Neural progenitor cell (in vitro differentiated cells): Measurements from ENCODE around the gene FBN3. TPM values are rescaled to one million over a fixed set of nuclear protein-coding genes. Genes with fewer than 3 reads are reported as not detected.
"Not testable (repeated sequence)": the region's sequence is repeated elsewhere in the genome, so short reads cannot be mapped to it uniquely, and the experiment has no call there.

ENCODE experiments used
- DNase-seq: peaks from one replicate; pipeline ENCODE4 v3.0.0-alpha.2; 2016; ENCODE audit warnings: low spot score
- H2AFZ ChIP-seq: fragments of 200-600 bp; sonication (generic); replicated peaks from 2 replicates; pipeline ENCODE4 v1.6.1; 2016; ENCODE audit warnings: antibody characterized with exemption
- H3F3A ChIP-seq: fragments of 200-600 bp; sonication (generic); 2 replicates; pipeline ENCODE4 v1.6.1; 2016; ENCODE audit warnings: antibody characterized with exemption, low read depth
- H3K27ac ChIP-seq: fragments of 200-600 bp; sonication (generic); 2 replicates; pipeline ENCODE4 v1.5.1; 2016; ENCODE audit warnings: mild to moderate bottlenecking
- H3K27me3 ChIP-seq: fragments of 200-600 bp; sonication (generic); 2 replicates; pipeline ENCODE4 v1.6.1; 2016; ENCODE audit warnings: mild to moderate bottlenecking, moderate library complexity
- H3K36me3 ChIP-seq: fragments of 200-600 bp; sonication (generic); 2 replicates; pipeline ENCODE4 v1.5.1; 2016
- H3K4me1 ChIP-seq: fragments of 200-600 bp; sonication (generic); 2 replicates; pipeline ENCODE4 v1.6.1; 2016; ENCODE audit warnings: mixed run types
- H3K4me2 ChIP-seq: fragments of 200-600 bp; sonication (generic); 2 replicates; pipeline ENCODE4 v1.6.1; 2016
- H3K4me3 ChIP-seq: fragments of 200-600 bp; sonication (generic); 2 replicates; pipeline ENCODE4 v1.5.1; 2016
- H3K79me2 ChIP-seq: fragments of 200-600 bp; sonication (generic); 2 replicates; pipeline ENCODE4 v1.6.1; 2016; ENCODE audit warnings: low read depth
- H3K9ac ChIP-seq: fragments of 200-600 bp; sonication (generic); 2 replicates; pipeline ENCODE4 v1.6.1; 2016
- H3K9me3 ChIP-seq: fragments of 200-600 bp; sonication (generic); 2 replicates; pipeline ENCODE4 v1.5.1; 2016; ENCODE audit warnings: low read depth
- H4K20me1 ChIP-seq: fragments of 200-600 bp; sonication (generic); 2 replicates; pipeline ENCODE4 v1.6.1; 2016; ENCODE audit warnings: low read depth
- H3K27ac Mint-ChIP-seq: 3 replicates; pipeline ENCODE4 v1.8.0; 2021; ENCODE audit warnings: mixed read lengths
- H3K27me3 Mint-ChIP-seq: 2 replicates; pipeline ENCODE4 v1.8.0; 2022; ENCODE audit warnings: low read depth, mild to moderate bottlenecking, inconsistent platforms, moderate library complexity, mixed read lengths; ENCODE audit not compliant: insufficient read depth
- H3K36me3 Mint-ChIP-seq: 3 replicates; pipeline ENCODE4 v1.8.0; 2021; ENCODE audit warnings: mixed read lengths
- H3K4me1 Mint-ChIP-seq: 3 replicates; pipeline ENCODE4 v1.8.0; 2021; ENCODE audit warnings: mixed read lengths
- H3K4me3 Mint-ChIP-seq: 3 replicates; pipeline ENCODE4 v1.8.0; 2021; ENCODE audit warnings: mild to moderate bottlenecking, moderate library complexity, mixed read lengths
- H3K9me3 Mint-ChIP-seq: 3 replicates; pipeline ENCODE4 v1.8.0; 2020; ENCODE audit warnings: mixed read lengths
- EZH2 ChIP-seq: fragments of 200-600 bp; sonication (generic); IDR thresholded peaks from 2 replicates; pipeline ENCODE4 v1.6.1; 2017; ENCODE audit warnings: antibody characterized with exemption, mild to moderate bottlenecking, moderate library complexity
- EZH2phosphoT487 ChIP-seq: fragments of 200-600 bp; sonication (generic); IDR thresholded peaks from 2 replicates; pipeline ENCODE4 v1.6.1; 2017; ENCODE audit warnings: antibody characterized with exemption
- total RNA-seq: library from RNA; depleted of rRNA; stranded (reverse); fragments of >200 nt; gene quantifications from 2 replicates; pipeline ENCODE4 v1.2.3, GENCODE V29; 2015; ENCODE audit warnings: low replicate concordance
- TF ChIP-seq, protein P1 (sequence below): fragments of 200-600 bp; sonication (generic); IDR thresholded peaks from 2 replicates; pipeline ENCODE4 v1.5.1; 2017; ENCODE audit warnings: antibody characterized with exemption, mild to moderate bottlenecking

Gene FBN3
- total RNA-seq, 1 donor from 2014 or later = 23.0 TPM

DNA sequence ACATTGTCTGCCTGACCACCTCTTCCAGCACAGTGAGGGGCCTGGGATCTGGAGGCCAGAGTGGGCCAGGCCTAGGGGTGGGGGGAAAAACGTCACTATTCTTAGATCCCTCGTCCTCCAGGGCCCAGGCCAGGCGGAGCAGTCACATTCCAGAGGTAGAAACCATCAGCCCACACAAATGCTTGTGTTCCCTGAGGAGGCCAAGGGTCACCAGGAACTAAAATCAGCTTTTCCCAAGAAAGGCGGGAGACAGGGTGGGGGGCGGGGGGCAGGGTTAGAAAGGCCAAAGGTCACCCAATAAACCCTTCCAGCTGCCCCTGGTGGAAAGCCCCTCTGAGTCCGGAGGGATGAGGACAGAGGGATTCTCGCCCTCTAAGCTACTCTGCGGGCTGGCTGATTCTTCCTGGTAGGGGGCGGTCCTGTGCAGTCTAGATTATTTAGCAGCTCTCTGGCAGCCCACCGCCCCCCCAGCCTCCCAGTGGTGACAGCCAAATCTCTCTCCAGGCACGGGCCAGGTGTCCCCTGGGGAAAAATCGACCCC lies 120.4 kb downstream of the FBN3 start:
- Histone ChIP-seq H3K9me3 (no peaks in the 10 kb centered on the region), H3K36me3 (no peaks in the 10 kb centered on the region), H3K4me2 (peak overlapping the region; percentile 61), H4K20me1 (no peaks in the 10 kb centered on the region), H3K4me3 (no peak overlapping the region), H2AFZ (no peak overlapping the region), H3F3A (peaks cover 52% of the 10 kb centered on the region), H3K27me3 (no peaks in the 10 kb centered on the region), H3K79me2 (no peaks in the 10 kb centered on the region), H3K27ac (peak overlapping the region; percentile 99), H3K9ac (no peak overlapping the region), H3K4me1 (peaks cover 53% of the 10 kb centered on the region)
- DNase-seq = peak; percentile 98
- Mint-ChIP-seq H3K9me3 (no peaks in the 10 kb centered on the region), H3K4me3 (peak overlapping the region; percentile 76), H3K36me3 (no peaks in the 10 kb centered on the region), H3K27ac (peak overlapping the region; percentile 91), H3K27me3 (no peaks in the 10 kb centered on the region), H3K4me1 (peaks cover 30% of the 10 kb centered on the region)
- TF ChIP-seq, protein P1, sequence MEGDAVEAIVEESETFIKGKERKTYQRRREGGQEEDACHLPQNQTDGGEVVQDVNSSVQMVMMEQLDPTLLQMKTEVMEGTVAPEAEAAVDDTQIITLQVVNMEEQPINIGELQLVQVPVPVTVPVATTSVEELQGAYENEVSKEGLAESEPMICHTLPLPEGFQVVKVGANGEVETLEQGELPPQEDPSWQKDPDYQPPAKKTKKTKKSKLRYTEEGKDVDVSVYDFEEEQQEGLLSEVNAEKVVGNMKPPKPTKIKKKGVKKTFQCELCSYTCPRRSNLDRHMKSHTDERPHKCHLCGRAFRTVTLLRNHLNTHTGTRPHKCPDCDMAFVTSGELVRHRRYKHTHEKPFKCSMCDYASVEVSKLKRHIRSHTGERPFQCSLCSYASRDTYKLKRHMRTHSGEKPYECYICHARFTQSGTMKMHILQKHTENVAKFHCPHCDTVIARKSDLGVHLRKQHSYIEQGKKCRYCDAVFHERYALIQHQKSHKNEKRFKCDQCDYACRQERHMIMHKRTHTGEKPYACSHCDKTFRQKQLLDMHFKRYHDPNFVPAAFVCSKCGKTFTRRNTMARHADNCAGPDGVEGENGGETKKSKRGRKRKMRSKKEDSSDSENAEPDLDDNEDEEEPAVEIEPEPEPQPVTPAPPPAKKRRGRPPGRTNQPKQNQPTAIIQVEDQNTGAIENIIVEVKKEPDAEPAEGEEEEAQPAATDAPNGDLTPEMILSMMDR = peak; percentile 41
- no peak for TF ChIP-seq EZH2phosphoT487

- no peaks in the 10 kb centered on the region for H4K20me1 ChIP-seq
- no peaks in the 10 kb centered on the region for H3K79me2 ChIP-seq
- TF ChIP-seq, protein P1 = no peak
- H3K4me2 ChIP-seq = no peak overlapping the region
- no peak overlapping the region for H3K4me3 ChIP-seq
- H3K36me3 Mint-ChIP-seq = peaks cover 7% of the 10 kb centered on the region
- no peak overlapping the region for H2AFZ ChIP-seq
- H3K36me3 ChIP-seq = no peaks in the 10 kb centered on the region
- H3K4me3 Mint-ChIP-seq = no peak overlapping the region
- H3K9ac ChIP-seq = no peak overlapping the region
- H3K4me1 Mint-ChIP-seq = peaks cover 18% of the 10 kb centered on the region
- H3F3A ChIP-seq = peaks cover 26% of the 10 kb centered on the region
- peaks cover 25% of the 10 kb centered on the region for H3K4me1 ChIP-seq
- no peaks in the 10 kb centered on the region for H3K9me3 ChIP-seq
- DNase-seq = no peak
- H3K27me3 ChIP-seq = no peaks in the 10 kb centered on the region
- no peak overlapping the region for H3K27ac Mint-ChIP-seq
- H3K27me3 Mint-ChIP-seq = peaks cover 2% of the 10 kb centered on the region
- H3K9me3 Mint-ChIP-seq = no peaks in the 10 kb centered on the region
- H3K27ac ChIP-seq = no peak overlapping the region
Observed at GRCh38 chr19:8025316-8025715, 124.1 kb downstream of the FBN3 start.

- Histone ChIP-seq H3F3A (peaks cover 15% of the 10 kb centered on the region), H3K4me1 (peaks cover 15% of the 10 kb centered on the region)
- not testable (repeated sequence) for H3K27ac Mint-ChIP-seq, DNase-seq, H3K9ac ChIP-seq, H3K4me3 Mint-ChIP-seq, H3K9me3 Mint-ChIP-seq, H3K4me2 ChIP-seq, H4K20me1 ChIP-seq, H3K36me3 ChIP-seq, H3K27me3 Mint-ChIP-seq, H3K9me3 ChIP-seq, H3K36me3 Mint-ChIP-seq, H3K79me2 ChIP-seq, H3K27ac ChIP-seq, H3K27me3 ChIP-seq, H2AFZ ChIP-seq, H3K4me3 ChIP-seq
- peaks cover 12% of the 10 kb centered on the region for H3K4me1 Mint-ChIP-seq
Observed at GRCh38 chr19:8024256-8024655, 125.1 kb downstream of the FBN3 start.

DNA sequence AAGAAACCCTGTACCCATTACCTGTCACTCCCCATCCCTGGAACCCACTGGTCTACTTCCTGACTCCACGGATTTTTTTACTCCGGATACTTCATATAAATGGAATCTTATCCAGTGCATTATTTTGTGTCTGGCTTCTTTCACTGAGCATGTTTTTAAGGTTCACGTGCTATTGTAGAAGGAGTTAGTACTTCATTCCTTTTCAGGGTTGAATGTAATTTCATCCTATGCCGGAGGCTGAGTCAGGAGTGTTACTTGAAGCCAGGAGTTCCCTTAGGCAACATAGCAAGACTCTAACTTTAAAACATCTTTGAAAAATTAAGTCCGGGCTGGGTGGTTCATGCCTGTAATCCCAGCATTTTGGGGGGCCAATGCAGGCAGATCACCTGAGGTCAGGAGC lies 126.0 kb downstream of the FBN3 start:
- Histone ChIP-seq H3F3A (peaks cover 8% of the 10 kb centered on the region), H2AFZ (no peak overlapping the region), H3K27ac (no peak overlapping the region), H3K9me3 (no peaks in the 10 kb centered on the region), H3K36me3 (no peaks in the 10 kb centered on the region), H3K4me3 (no peak overlapping the region), H3K4me1 (peaks cover 10% of the 10 kb centered on the region), H3K4me2 (no peak overlapping the region), H3K27me3 (no peaks in the 10 kb centered on the region), H4K20me1 (no peaks in the 10 kb centered on the region), H3K9ac (no peak overlapping the region), H3K79me2 (no peaks in the 10 kb centered on the region)
- Mint-ChIP-seq H3K4me1 (peaks cover 4% of the 10 kb centered on the region), H3K27ac (no peak overlapping the region), H3K4me3 (peak overlapping the region; percentile 66), H3K36me3 (peaks cover 7% of the 10 kb centered on the region), H3K27me3 (peaks cover 5% of the 10 kb centered on the region), H3K9me3 (no peaks in the 10 kb centered on the region)
- TF ChIP-seq, protein P1 = no peak
- TF ChIP-seq EZH2phosphoT487 (no peak), EZH2 (no peak)
- no peak for DNase-seq
